GM23248 (cell line): Measurements from ENCODE around the gene CES3.

Source experiments
- EZH2 ChIP-seq: fragments of 200-600 bp; sonication (generic); IDR thresholded peaks from 2 replicates; pipeline ENCODE4 v1.6.1; 2018; ENCODE audit warnings: antibody characterized with exemption, mild to moderate bottlenecking; ENCODE audit not compliant: insufficient read depth, poor library complexity, severe bottlenecking
- EZH2phosphoT487 ChIP-seq: fragments of 200-600 bp; sonication (generic); IDR thresholded peaks from 2 replicates; pipeline ENCODE4 v1.6.1; 2018; ENCODE audit warnings: antibody characterized with exemption, moderate library complexity, mild to moderate bottlenecking, low read depth; ENCODE audit not compliant: insufficient read depth

- TF ChIP-seq EZH2 (no peak), EZH2phosphoT487 (no peak)
Observed at GRCh38 chr16:66942981-66943380, 18.1 kb upstream of the CES3 start.
